ENCODE results near the gene FCHSD2.

FCHSD2 gene

DNA sequence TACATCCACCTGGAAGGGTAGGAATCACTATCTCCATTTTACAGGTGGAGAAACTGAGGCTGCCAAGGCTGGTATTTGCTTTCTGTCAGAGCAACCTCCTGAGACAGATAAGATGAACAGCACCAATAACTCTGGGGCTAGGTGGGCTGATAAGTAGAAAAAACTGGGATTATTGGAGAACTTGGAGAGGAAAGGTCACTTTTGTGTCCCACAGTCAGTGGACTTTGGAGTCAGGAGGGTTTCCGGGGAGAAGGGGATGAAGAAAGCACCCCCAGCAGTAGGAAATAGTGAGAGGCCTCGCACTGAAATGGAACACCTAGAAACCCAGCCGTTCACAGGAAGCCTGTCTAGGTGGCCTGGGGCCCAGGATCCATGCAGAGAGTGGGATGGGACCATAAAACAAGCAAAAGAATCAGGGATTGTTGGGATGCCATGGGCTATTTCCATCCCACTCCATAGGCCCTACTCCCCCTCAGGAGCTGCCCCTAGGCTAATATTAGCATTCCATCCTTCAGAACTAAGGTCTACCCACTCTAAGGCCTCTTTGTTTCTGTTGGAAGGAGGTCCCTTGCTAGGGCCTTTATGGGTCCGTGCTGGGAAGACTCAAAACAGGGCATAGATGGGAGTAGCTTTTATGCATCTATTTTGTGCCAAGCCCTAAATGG, 31.0 kb upstream of the FCHSD2 start:
- DNase-seq (ENCODE audit: low read depth), result no peak

DNA sequence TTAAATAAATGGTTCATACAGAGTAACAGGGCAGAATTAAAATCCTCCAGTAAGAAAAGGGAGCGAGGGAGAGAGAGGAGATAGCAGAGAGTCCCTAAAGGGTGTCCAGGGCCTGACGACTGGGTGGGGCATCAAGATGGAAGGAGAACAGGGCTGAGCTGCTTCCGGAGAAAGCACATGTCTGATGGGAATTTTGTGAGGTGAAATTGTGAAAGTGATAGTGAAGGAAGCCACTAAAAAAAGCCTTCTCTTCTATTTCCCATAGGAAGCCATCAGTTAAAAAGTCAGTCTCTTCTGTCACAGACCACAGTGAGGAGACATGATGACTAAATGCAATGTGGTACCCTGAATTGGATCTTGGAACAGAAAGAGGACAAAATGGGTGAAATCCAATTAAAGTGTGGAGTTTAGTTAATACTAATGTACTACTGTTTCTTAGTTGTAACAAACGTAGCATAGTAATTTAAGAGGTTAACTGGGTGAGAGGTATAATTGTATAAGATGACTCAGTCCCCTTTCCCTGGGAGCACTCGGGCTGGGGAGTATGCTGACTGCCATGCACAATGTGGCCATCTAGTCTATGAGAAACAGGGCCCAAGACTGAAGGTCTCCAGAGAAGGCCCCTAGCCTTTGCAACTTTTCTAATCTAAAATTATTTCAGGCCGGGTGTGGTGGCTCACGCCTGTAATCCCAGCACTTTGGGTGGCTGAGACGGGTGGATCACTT, 29.5 kb upstream of the FCHSD2 start:
- no peak for DNase-seq (ENCODE audit: low read depth)

DNA sequence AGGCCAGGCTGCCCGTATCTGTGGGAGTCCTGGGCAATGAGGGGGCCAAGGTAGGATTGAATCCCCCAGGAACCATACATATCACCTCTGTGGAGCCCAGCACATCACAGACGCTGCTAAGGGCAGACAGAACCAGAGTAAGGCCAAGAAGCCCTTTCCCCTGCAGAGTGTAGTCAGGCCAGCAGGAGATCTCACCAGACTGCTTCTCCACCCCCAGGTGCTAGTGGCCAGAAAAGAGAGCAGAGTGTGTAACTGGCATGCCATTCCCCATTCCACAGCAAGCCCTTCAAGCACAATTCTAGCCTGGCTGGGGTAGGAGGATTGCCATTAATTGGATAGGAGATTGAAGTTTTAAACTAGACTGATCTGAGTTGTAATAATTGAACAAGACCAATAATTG, 28.0 kb upstream of the FCHSD2 start:
- DNase-seq (ENCODE audit: low read depth), result no peak

DNA sequence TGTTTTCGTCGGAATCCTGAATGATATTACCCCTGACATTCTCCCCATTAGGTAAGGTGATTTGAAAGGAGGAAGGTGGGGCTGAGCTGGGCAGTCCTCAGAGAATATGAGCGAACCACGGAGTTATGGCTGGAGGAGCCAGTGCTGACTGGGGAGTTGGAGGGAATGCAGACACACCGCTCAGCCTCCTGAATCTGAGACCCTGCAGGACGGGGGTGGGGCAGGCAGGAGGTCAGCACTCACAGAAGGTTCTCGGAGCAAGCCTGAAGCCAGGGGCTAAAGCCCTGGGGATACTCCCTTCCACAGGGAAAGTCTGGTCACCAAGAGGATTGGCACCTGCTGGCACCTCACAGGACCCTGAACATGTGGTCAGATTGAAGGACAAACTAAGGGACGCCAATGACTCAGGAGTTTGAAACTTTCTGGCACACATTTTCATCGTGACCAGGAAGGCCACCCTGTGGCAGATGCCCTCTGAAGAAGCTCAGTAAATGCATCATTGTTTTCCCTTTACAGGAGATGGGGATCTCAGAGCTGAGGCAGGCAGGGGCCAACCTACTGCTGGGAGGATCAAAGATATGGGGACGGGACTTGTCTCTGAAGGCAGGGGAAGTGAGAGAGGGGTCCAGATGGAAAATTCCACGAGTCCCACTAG, 26.9 kb upstream of the FCHSD2 start:
- no peak for DNase-seq (ENCODE audit: low read depth)

DNA sequence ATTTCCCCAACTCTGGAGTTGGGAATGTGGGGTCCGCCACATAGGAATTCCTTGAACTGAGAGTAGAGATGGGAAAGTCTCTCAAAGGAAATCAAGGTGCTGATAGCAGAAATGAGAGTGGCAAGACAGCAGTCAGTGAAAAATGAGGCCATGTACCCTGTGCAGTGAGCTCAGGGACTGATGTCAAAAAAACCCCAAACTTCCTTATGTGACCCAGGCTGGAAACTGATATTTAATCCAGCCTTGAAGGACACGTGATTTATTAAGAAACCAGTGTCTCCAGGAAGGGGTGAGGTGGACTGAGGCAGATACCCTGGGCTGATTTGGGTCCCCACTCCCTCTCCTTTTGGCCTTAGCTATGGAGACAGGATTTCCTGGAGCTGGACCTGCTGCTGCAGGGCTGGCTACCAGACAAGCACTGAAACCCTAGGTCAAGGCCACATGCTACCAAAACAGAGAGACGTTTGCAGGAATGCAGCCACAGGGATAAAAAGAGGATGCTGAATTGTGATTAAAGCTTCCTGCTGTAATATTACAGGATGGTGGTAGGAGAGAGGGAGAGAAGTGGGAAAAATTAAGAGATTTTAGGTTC, 25.3 kb upstream of the FCHSD2 start:
- no peak for DNase-seq (ENCODE audit: low read depth)

DNA sequence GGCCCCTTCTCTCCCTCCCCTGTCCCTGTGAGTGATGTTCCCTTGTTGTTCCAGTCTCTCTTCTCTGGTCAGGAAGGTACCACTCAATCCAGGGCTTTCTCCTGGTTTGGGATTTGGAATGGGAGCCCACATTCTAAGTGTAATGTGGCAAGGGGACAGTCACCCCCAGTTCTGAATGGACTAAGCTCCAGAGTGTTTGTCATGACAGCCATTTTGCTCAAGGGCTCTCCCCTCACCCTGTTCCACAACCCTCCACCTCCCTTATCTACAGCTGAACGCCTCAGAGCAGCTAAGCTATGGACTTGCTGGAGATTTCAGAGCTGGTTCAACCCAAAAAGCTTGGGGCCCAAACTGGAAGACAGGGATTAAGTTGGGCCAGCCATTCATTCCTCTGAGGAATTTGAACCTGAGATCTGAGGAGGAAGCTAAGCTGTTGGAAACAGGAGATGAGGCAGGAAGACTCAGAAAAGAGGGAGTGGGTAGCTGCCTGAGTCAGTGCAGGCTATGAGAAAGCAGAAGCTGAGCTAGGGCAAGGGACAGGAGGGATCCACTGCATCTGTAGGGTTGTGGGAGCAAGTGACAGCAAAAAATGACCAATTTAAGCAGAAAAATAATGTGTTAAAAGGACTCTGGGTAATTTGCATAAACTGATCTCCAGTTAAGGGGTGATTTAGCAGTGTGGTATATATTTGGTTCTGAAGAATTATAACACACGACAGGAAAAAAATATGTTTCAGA, 22.9 kb upstream of the FCHSD2 start:
- no peak for DNase-seq (ENCODE audit: low read depth)

DNA sequence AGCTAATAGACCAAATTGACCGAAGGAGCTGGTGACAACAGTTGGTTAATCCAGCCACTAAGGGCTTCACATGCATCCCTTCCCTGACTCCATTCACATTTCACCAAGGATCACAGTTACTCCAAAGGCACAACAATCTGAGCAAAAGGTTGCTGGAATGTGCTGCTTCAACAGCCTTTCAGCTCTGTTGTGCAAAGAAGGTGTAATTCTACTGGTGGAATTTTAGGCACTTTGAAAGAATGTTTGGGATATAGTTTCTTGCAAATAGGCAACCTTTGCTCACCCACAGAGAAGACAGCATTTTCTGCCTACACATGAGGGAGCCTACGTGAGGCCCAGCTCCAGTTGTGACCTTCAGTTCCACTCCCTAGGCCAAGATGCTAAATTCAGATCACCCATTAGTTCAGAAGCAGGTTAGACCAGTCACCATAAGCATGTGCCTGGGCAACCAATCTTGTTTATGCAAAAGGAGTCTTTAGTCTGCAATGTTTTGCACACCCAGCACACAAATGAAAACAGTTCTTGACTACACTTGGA, 21.6 kb upstream of the FCHSD2 start:
- DNase-seq (ENCODE audit: low read depth), result no peak

DNA sequence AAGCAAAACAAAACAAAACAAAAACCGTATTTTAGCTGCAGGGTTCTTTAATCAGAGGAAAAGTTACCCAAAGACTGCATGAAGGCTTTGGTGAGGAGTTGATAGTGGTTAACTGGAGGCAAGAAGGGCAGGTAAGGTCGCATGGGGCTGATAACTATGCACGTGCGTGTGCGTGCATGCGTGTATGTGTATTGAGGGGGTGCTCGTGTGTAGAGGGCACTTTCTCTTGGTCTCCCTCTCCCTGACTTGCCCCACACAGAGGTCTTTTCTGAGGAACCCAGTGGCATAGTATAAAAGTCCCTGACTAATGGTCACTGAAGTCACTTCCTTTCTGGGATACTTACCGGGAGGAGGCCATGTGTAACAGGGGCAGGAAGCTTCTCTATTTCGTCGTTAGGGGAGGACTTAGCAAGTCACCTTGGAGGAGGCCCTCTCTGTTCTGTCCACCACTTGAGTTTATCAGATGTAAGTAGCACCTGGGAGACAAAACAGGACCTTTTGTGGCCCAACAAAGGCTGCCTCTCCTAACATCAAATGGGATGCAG, 20.1 kb upstream of the FCHSD2 start:
- no peak for DNase-seq (ENCODE audit: low read depth)

DNA sequence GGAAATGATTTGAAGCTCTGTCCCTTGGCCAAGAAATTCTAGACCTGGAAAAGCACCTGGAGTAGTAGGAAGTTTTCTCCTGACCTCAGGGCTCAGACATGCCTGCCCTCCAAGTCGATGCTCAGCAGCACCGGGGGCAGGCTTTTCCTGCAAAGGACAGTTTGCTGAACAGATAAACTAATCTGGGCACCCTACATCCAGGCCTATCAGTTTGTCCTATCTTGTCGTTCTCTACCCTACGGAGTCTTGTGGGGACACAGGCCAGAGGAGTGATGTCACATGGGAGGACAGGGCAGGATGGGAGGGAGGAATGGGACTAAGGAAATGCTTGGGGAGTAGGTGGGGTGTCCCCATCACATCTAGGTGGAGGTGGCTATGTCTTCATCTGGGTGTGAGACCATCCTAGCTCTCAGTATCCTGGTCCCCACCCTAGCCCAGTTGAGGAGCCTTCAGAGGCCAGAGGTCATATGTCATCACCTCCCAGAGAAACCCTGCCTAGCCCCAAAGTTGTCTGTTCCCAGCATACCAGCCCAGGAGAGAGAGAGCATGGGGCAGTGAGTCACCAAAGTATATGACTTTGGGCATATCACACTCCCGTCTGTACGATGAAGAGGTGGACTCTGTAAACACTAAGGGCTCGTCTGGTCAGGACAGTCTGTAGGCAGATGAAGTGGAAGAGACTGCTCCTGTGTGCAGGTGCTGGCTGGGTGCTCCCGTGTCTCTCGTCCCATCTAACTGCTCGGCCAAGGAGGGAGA, 18.1 kb upstream of the FCHSD2 start:
- no peak for DNase-seq (ENCODE audit: low read depth)

DNA sequence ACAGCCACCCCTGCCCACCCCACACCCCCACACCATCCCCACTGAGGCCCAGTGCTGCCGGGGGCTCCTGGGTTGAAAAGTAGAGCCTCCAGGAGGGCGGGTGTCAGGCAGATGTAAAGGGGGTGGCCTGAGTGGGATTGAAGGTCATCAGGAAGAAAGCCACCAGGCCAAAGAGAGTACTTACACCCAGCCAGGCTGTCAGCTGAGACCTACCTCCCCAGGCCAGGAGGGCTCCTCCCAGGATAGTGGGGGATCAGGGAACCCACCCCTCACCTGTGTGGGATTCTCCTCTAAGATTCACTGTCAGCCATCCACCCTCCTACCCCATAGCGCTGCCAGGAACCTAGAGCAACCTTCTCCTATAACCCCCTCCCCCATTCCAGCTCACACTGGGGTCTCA, 17.2 kb upstream of the FCHSD2 start:
- no peak for DNase-seq (ENCODE audit: low read depth)

DNA sequence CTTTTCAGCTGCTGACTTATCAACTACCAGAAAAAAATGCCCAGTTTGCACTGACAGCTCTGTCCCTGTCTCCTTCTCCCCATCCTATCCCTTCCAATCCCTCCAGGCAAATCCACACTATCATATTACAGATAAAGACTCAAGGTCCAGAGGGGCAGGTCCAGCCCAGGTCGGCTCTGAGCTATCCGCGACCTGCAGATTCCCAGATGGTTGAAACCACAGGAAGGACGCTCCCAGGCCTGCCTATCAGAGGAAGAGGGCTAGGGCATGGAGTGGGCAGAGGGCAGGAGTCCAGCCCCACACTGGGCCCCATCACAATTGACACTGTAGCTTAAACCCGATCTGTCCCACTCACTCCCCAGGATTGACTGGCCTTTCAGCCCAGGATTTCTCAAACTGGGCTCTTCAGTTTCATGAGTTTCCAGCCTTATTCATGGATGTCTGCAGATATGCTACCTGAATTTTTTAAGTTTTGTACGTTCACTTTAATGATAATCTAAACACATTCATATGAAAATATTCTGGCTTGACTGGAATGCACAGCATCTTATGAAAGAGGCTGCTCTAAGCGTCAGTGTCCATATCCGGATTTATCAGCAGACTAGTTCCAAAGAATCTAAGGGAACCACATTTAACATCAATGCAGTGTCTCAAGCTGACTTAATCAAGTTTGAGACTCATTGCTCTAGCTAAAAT, 16.4 kb upstream of the FCHSD2 start:
- no peak for DNase-seq (ENCODE audit: low read depth)

DNA sequence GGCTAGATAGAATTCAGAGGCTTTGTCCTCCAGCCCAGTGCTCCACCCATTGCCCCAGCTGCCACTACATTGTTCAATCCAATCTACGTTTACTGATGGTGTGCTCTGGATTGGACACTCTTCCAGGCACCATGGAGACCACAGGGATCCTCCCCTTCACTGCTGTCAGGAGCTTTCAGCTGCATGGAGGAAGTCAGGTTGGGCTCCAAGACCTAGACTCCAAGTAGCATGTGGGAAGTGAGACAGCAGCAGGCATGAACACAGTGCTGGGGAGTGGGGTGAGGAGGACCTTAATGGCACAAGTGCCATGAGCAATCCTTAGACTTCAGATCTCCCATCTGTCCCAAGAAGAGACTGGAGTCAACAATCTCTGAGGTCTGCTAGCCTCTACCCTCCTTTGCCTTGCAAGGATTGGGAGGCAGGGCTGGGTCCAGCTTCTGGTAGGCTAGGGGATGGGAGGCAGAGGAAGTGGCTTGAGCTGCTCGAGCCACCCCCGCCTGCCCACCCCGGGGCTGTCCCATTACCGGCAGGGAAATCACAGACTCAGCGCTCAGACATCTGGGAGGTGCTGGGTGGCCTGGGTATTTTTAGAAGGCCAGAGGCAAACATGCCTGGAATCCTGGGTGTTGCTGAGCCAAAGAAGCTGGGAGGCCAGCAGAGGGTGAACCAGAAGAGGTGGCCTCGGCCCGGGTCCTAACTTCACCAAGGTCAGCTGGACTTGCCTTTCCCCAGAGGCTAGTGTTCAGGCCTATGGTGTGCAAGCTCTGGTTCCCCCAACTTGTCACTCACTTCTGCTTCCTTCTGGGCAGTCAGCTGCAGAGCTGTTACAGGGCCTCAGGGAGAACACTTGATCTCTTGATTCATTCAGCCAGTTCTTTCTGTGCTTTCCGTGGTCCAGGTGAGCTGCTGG, 15.2 kb upstream of the FCHSD2 start:
- peak; percentile 32 for DNase-seq (ENCODE audit: low read depth)

DNA sequence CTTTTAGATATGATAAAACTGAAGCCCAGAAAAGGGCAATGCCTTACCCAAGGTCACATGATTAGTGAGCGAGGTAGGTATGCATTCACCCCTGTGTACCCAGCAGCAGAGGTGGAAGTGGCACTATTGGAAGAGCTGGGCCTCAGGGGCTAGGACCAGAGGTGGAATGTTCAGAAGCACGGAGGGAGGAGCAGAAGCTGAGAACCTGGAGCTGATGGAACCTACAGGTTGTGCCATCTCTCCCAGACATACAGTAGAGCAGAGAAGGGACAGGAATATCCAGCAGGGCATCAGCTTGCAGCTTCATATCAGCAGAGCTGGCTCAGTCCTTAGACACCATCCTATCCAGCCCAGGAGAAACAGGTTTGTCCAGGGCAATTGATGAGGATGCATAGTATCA, 14.6 kb upstream of the FCHSD2 start:
- DNase-seq (ENCODE audit: low read depth), result no peak

DNA sequence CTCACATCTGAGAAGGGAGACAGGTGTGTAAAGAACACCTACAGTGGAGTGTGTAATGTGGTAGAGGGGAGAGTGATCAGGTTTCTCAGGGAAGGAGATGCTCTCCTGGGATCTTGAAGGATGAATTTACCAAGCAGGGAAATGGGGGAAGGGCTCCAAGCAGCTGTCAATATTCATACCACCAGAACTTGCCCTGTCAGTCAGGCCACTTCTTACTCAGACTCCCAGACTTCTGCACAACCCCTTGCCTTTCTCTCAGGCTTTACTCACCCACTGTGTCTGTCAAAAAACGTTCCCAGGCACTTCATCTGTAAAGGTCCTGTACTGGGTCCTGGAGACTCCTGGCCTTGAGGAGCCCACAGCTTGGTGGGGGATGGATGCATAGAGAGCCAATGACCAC, 14.0 kb upstream of the FCHSD2 start:
- DNase-seq (ENCODE audit: low read depth), result no peak

DNA sequence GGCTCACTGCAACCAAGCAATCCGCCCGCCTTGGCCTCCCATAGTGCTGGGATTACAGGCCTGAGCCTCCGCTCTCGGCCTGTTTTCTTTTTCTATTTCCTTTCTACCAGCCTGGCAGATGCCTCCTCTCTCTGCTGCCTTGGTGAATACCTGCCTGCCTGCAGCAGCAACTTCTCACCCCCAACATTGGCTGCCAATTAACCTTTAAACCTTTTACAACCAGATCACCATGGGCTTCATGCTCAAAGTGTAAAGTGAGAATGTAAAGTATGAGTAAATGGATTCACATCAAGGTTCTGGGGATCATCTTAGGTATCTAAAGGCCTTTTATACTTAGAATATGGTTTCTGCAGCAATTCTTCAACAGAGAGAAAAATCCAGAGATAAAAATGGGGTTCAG, 13.0 kb upstream of the FCHSD2 start:
- DNase-seq (ENCODE audit: low read depth), result no peak

DNA sequence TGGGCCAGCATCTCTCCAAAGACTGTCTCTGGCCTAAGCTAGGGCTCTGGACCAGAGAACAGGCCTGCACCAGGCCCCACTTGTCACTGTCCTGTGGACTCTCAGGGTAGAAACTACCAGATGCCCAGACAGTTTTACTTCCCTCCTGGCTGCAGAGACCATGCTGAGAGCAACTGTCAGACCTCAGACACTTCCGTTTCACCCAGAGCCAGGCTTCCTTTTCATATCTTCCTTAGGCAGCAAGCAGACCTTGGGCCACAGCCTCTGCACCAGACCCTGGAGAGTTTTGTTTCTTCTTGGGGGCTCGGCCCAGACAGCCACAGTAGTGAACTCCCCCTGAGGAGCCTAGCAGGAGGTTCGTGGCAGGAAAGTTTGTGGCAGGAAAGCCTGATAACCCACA, 12.1 kb upstream of the FCHSD2 start:
- no peak for DNase-seq (ENCODE audit: low read depth)

DNA sequence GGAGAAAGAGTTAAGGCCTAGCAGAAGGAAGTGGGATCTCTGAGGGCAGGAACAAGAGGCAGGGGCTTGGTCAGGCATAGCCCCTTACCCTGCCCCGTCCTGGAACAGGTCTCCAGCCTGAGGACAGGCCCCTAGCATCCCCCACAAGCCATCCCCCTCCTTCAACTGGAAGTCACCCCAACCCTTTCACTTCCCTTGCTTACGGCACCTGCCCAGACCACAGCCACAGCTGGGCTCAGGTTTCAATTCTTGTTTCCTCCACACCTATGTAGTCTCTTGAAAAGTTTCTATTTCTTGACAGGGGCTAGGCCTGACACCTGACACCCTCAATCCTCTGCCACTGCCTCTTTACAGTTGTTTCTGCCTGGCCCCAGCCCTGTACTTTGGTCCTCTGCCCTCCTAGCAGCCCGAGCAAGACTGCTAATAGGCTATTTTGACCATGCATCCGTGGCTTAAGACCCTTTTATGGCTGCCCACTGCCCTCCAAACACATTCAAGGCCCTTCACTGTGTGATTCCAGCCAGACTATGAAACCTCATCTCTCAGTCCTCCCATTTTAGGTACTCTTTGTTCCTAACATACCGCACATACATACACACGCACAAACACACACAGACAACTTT, 10.9 kb upstream of the FCHSD2 start:
- no peak for DNase-seq (ENCODE audit: low read depth)

DNA sequence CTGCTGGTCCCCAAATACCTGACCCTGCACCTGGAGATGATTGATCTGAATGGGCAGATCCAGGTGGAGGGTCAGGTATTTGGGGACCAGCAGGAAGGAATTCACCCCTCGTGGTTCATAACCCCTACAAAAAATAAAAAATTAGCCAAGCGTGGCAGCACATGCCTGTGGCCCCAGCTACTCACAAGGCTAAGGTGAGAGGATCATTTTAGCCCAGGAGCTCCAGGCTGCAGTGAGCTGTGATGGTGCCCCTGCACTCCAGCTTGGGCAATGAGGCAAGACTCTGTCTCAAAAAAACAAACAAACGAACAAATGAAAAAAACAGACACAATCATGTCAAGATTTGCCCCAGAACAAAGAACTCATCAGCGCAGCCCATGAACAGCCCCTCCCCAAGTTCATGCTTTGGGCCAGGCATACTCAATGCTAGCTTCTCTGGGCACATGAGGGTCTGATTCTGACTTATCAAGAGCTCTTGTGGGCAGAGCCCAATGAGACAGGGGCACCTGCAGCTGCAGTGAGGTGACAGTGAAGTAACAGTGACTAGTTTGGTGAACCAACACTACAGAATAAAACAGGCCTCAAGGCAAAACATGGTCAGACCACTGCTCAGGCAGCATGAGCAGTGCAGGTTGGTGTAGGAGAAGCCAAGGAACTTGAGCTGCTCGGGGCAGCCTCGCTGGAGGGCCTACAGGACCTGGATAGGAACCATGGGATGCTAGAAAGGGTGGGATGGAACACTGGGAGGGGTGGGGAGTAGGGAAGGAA, 10.2 kb upstream of the FCHSD2 start:
- DNase-seq (ENCODE audit: low read depth), result no peak

Data from GM04504 (cell line).